KOPT-K1 (cell line): ENCODE measurements around the gene MEF2C.

ENCODE experiments used
- H3K27ac ChIP-seq: fragments of 200-600 bp; sonication (generic); 2 replicates; pipeline ENCODE4 v1.5.1; 2016; ENCODE audit warnings: antibody characterized with exemption, mild to moderate bottlenecking, low read depth, low read length; ENCODE audit not compliant: poor library complexity, severe bottlenecking
- H3K36me3 ChIP-seq: fragments of 200-600 bp; sonication (generic); 2 replicates; pipeline ENCODE4 v1.5.1; 2017; ENCODE audit warnings: antibody characterized with exemption, mild to moderate bottlenecking, low read length, moderate library complexity; ENCODE audit not compliant: insufficient read depth
- H3K9me3 ChIP-seq: fragments of 200-600 bp; sonication (generic); 2 replicates; pipeline ENCODE4 v1.5.1; 2017; ENCODE audit warnings: antibody characterized with exemption, low read length, mild to moderate bottlenecking; ENCODE audit not compliant: insufficient read depth, poor library complexity, severe bottlenecking

Gene MEF2C

DNA sequence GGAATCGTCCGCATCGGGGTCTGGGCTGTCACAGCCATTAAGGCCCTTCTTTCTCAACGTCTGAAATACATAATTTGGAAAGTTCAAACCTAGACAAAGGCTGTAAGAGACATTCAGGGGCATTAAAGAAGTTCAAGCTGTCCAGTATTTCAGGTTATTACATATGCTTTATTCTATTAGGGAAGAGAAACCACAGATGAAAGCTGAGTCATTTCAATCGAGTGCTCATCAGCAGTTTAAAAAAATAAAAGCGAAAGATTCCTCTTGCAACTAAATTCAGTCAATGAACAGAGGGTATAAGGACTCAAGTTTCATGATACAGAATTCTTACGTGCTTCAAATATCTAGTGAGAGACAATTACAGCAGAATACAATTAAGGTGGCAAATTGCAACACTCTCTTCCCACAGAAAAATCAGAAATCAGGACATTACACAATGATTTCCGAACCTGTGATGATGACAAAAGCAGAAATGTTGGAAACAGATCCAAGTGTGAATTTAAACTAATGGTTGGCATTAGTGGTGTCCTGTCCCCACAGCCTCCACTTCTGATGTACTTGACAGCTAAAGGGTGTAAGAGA is 121.6 kb downstream of the MEF2C start:
- Histone ChIP-seq H3K36me3 (no peaks in the 10 kb centered on the region), H3K9me3 (no peaks in the 10 kb centered on the region), H3K27ac (no peak overlapping the region)

DNA sequence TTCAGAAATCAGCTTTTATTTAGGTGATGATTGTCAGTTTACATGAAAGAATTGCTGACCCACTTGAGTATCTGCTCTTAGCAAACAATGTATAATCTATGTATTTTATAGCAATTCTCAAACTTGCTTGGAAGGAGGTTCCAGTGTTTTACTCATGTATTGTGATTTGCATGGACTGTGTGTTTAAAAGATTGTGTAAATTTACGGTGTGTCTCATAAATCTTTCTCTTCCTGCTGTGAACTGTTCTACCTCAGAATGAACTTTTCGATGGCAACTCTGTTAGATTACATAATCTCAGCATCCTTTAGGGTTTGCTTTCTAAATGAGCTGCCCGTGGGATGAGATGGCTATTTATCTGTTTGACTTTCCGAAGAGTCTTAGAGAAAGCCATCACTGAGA is 122.5 kb downstream of the MEF2C start:
- Histone ChIP-seq H3K36me3 (no peaks in the 10 kb centered on the region), H3K27ac (no peak overlapping the region), H3K9me3 (no peaks in the 10 kb centered on the region)

DNA sequence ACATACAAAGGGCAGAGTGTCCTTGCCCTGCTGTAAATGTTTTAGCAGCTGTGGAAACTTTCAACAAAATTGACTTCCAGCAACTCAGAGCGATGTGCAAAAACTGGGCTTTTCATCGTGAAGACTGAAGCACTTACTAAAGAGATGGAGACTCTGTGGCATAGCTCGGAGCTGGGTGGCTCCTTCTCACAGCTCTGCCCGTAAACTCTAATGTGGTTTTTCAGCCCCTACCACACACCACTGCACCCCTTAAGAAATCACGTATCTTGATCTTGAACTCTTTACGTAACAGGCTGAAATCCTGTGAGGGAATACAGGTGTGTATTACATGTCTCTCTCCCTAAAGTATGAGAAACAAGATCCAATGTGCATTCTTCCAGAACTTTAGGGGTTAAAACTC is 124.4 kb downstream of the MEF2C start:
- Histone ChIP-seq H3K9me3 (no peaks in the 10 kb centered on the region), H3K27ac (no peak overlapping the region), H3K36me3 (no peaks in the 10 kb centered on the region)

DNA sequence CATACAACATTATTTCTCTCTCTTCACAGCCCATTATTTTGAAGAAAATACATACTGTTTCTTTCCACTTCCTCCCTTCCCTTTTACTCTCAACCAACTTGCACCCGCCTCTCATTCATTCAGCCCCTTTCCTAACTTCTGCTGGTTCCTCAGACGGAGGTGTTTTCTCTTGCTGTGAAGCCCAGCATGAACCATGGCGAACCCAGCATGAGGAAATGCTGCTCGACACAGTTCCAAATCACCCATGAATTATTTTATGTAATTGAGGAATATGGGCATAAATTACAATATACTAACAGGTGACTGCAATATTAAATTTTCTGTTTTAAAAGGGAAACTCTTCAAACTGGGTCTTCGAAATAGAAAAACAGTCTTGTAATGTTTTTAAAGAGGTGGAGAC is 124.8 kb downstream of the MEF2C start:
- no peak overlapping the region for H3K27ac ChIP-seq
- H3K36me3 ChIP-seq, result no peaks in the 10 kb centered on the region

DNA sequence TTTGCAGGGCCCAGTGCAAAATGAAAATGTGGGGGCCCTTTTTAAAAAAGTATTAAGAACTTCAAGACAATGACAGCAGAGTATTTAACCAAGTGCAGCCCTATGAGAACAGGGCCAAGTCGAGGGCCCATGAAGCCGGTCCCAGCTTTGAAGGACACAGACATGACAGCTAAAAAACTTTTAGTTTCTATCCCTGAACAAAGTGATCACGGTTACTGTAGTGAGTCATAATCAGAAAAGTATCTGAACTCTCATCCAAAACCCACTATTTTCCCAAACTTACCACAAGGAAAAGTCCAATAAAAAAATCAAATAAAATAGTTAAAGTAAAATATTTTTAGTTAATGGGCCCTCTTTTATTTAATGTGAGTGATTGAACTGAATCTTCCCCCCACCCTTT is 126.0 kb downstream of the MEF2C start:
- Histone ChIP-seq H3K36me3 (no peaks in the 10 kb centered on the region), H3K9me3 (no peaks in the 10 kb centered on the region), H3K27ac (no peak overlapping the region)

More for the DNA sequence above, 124.8 kb downstream of the MEF2C start:
- H3K9me3 ChIP-seq, result no peaks in the 10 kb centered on the region

DNA sequence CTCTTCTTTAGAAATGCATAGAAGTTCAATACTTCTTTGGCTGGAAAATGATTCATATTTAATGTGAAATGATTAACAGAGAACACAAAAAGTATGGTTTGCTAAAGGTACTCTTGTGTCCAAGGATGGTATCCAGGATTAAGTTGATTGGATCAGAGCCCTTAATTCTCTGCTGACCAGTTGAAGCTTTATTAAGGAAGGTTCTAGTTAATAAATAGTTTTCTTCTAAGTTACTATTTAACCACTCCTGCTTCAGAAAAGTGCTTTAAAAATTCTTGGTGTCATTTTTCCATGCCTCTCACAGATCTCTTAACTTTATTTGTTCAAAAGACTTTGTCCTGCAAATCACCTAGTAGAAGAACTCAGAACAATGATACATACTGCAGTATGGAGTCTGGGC is 134.3 kb downstream of the MEF2C start:
- H3K9me3 ChIP-seq, result no peaks in the 10 kb centered on the region
- H3K36me3 ChIP-seq, result no peaks in the 10 kb centered on the region
- H3K27ac ChIP-seq, result no peak overlapping the region

DNA sequence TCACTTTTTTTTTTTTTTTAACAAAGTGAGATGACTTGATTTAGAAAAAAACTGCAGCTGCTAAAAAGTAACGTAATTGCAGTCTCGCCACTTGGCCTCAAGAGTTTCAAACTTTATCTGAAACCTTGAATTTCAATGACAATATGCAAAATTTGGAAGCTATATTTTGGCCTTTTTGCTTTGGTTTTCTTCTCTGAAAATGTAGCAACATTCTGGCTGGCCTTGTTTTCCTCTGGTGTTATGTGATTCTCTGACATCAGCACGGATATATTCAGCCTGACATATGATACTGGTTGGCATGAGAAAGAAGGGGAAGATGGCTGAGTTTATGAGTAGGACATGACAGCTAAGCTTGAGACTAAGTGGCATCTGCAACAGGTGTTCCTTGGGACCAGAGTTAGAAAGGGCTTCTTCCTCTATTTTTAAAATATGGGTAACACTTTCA is 136.5 kb downstream of the MEF2C start:
- Histone ChIP-seq H3K9me3 (no peaks in the 10 kb centered on the region), H3K27ac (no peak overlapping the region), H3K36me3 (no peaks in the 10 kb centered on the region)

DNA sequence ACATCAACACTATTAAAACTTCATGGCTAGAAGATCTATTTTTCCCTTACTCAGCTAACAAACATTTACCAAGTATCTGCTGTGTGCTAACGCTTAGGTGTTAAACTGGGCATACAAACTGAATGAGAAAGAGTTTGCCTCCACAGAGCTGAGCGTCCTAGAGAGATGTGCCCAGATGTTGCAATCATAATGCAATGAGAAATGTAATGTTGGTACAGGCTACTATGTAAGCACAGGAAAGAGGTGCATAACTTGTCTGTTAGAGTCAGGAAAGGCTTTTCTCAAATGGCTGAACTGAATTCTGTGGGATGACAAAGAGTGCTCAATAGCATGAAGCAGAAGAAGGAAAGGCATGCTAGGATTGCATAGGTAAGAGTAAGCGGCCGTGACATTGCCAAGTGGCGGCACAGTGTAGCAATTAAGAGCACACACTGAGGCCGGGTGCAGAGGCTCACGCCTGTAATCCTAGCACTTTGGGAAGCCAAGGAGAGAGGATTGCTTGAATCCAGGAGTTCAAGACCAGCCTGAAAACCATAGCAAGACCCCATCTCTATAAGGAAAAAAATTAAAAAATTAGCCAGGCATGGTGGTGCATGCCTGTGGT is 137.8 kb downstream of the MEF2C start:
- Histone ChIP-seq H3K27ac (no peak overlapping the region), H3K36me3 (no peaks in the 10 kb centered on the region), H3K9me3 (no peaks in the 10 kb centered on the region)

DNA sequence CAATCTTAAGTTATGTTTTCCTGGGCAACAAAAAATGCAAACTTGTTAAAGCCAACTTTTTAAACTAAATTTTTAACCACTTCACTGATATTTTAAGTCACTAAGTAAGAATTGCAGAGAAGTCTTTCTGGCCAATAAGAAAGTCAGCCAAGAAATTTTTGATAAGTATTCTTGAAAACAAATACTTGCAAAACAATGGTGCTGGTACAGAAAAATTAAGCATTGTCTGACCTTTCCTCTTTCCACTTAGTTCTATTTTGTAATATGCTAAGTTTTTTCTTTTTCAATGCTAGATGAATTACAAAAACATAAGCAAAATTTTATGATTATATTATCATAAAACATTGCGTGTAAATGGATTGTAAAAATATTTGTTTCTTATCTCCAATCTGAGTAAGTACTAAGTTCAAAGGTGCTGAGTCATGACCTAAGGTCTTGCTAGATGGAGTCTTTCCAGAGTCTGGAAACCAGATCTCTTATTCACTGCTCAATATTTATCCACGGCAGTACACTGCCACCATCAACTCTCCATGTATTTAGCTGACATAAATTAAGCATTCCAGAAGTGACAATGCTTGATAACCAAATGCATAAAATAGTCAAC is 139.7 kb downstream of the MEF2C start:
- Histone ChIP-seq H3K27ac (no peak overlapping the region), H3K36me3 (no peaks in the 10 kb centered on the region), H3K9me3 (no peaks in the 10 kb centered on the region)

DNA sequence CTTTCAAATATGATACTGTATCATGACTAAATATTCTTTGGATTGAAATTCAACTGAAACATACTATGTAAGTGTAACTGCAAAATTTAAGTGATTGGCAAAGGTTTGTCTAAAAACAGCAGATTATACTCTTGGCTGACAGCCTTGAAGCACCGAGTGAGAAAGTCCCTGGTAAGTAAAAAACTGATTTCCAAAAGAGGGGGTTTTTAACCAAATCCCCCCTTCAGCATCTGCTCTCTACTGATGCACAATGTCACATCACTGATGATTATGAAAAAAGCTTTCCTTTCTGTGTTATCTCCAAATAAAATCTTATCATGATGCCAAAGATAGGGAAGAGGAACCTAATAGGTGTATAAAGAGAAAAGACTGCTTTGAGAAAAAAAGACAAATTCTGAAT is 141.0 kb downstream of the MEF2C start:
- H3K27ac ChIP-seq, result no peak overlapping the region
- H3K9me3 ChIP-seq, result no peaks in the 10 kb centered on the region
- no peaks in the 10 kb centered on the region for H3K36me3 ChIP-seq

DNA sequence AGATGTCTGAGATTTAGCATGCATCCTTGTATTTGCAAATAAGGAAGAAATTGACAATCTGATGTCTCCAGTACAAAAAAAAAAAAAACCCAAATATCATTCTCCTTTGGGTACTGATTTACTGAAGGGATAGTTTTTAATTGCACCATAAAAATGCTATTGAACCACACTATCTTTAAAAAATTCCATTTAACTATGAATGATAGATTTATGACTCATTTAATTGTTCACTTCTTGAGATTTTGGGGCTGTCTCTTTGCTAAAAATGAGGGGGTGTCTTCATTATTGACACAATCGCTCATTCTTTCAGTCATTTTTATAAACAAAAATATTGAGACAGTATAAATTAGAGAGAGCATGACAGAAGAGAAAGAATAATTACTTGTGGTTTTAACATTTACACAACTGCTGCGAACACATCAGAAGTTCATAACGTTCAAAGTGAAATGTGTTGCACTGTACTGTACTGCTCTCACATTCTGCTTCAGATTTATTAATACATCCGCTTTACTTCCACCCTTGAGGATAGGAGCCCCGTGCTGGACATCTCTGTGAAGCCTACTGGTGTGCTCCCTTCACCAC is 142.3 kb downstream of the MEF2C start:
- Histone ChIP-seq H3K27ac (no peak overlapping the region), H3K9me3 (no peaks in the 10 kb centered on the region), H3K36me3 (no peaks in the 10 kb centered on the region)

DNA sequence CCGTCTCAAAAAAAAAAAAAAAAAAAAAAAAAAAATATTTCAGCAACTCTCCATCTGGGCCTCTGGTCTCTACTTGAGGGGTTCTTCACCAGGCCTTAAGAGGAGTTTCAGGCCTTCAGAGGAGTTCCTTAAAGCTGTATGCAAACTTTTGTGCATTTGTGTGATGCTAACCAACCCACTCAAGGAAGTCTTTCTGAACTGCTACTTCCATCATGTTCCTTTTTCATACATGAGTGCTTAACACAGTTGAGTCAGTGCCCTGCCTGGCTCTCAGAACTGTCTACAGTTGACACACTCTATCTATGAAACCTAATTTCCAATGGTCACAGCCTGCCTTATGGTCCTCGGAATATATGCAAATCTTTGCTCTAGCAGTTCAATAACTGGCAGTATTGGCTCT is 146.5 kb downstream of the MEF2C start:
- no peaks in the 10 kb centered on the region for H3K36me3 ChIP-seq
- no peaks in the 10 kb centered on the region for H3K9me3 ChIP-seq
- H3K27ac ChIP-seq, result no peak overlapping the region

DNA sequence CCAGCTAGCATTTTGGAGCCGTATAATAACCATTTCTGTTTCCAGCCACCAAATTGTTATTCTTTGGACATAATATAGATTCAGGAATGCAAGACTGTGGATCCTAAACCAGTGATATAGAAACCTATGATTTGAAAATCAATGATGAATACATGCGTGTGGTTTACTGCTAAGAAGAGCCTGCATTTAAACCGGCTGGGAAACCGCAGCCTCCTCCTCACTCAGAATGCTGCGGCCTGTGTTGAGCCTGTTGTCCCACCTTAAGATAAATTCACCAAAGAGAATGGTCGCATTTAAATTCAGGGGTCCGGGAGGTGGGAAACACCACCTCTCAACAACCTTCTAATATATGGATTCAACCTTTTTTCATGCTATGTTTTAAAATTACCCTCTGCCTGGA is 148.0 kb downstream of the MEF2C start:
- H3K9me3 ChIP-seq, result no peaks in the 10 kb centered on the region
- H3K27ac ChIP-seq, result no peak overlapping the region
- H3K36me3 ChIP-seq, result no peaks in the 10 kb centered on the region

DNA sequence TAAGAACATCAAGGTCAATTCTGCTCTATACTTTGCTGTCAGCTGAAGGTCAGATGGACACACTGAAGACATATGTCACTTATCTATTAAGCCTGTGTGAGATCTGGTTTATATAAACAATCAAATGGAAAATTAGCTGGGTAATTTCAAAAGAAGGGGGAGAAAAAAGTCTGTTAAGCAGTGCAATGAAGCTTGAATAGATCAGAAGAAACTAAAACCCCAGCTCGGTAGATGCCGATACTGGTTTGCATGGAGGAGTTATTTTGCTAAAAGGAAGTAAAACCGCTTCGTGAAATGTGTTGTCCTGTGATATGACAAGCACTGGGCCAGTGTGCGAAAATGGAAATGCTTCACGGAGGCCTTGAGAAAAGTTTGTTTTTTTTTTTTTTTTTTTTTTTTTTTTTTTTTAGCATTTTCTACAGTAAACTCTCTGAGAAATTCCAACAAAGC is 148.8 kb downstream of the MEF2C start:
- Histone ChIP-seq H3K27ac (no peak overlapping the region), H3K9me3 (no peaks in the 10 kb centered on the region), H3K36me3 (no peaks in the 10 kb centered on the region)

DNA sequence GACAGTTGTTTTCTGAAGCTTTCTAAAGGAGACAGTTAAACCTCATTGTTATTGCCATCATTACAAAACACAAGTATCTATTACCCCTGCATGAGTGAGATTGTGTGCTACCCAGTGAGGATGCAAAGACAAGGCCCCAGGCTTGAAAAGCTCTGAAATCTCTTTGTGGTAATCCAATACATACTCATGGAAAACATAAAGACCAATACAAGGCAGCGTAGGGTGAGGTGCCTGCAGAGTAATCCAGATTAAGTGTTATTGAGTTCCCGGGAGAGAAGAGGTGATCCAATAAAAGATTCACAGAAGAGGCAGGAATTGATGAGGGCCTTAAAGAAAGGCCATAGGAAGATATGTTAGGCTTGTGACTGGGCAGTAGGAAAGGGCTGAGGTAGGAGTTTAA is 150.1 kb downstream of the MEF2C start:
- no peaks in the 10 kb centered on the region for H3K9me3 ChIP-seq
- no peaks in the 10 kb centered on the region for H3K36me3 ChIP-seq
- H3K27ac ChIP-seq, result no peak overlapping the region
